Fibroblast of pulmonary artery (primary cell): ENCODE results near the gene FMN1.

Experiments
- DNase-seq: peaks from one replicate; pipeline ENCODE4 v3.0.0-alpha.2; 2010; ENCODE audit warnings: low read depth
- H3K4me3 ChIP-seq: replicated peaks from 2 replicates; pipeline ENCODE4 v1.5.1; 2011; ENCODE audit warnings: low read depth, mild to moderate bottlenecking, control low read depth, low read length, moderate library complexity
- TF ChIP-seq, protein P1 (sequence below): IDR thresholded peaks from 2 replicates; pipeline ENCODE4 v1.5.1; 2011; ENCODE audit warnings: mild to moderate bottlenecking, control low read depth, low read length, inconsistent platforms; ENCODE audit errors: missing control alignments

FMN1 gene

DNA sequence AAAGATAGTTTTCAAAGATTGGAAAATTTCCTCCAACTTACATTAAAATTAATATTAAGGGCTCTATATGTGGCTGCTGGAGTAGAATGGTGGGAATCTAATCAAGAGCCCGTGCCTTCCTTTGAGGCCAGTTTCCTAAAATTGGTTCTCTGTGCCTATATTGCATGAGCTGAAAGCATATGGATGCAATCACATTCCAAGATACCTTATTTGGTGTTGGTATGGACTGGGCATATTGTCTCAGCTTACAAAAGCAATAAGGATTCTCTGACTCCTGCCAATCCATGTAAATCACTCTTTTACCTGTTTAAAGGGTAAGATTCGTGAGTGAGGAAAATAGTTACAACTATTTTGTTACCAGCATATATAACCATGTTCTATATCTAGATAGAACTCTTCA lies 365.1 kb downstream of the FMN1 start:
- no peak for DNase-seq
- no peak overlapping the region for H3K4me3 ChIP-seq
- TF ChIP-seq, protein P1, sequence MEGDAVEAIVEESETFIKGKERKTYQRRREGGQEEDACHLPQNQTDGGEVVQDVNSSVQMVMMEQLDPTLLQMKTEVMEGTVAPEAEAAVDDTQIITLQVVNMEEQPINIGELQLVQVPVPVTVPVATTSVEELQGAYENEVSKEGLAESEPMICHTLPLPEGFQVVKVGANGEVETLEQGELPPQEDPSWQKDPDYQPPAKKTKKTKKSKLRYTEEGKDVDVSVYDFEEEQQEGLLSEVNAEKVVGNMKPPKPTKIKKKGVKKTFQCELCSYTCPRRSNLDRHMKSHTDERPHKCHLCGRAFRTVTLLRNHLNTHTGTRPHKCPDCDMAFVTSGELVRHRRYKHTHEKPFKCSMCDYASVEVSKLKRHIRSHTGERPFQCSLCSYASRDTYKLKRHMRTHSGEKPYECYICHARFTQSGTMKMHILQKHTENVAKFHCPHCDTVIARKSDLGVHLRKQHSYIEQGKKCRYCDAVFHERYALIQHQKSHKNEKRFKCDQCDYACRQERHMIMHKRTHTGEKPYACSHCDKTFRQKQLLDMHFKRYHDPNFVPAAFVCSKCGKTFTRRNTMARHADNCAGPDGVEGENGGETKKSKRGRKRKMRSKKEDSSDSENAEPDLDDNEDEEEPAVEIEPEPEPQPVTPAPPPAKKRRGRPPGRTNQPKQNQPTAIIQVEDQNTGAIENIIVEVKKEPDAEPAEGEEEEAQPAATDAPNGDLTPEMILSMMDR, result no peak

DNA sequence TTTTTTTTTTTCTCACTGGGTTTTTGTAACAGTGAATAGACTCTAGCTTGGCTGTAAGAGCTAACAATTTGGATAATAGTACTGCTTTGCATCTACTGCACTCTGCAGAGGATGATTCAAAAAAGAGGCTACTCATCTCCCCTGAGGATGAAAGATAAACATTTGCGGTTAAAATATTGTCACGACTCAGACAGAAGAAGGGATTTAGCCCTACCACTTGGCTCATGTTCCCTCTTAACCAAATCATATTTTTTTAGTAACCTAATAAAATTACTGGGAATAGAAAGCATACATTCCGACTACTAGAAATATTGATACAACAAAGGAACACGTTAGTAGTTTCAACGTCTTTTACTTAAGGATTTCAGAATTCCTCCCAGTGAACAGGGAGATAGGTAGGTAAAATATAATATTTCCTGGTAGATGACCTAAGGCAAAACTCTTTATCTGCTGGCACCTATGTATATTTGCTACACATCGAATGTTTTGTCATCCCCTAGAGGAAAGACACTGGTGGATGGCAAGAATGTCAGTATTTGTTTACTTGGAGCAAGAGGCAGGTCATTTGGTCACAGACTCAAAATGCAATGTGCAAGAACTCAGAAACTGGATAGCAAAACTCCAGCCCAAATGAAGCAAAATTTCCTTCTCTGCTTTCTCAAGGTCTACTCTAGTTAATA lies 365.9 kb downstream of the FMN1 start:
- peak; percentile 57 for DNase-seq
- TF ChIP-seq, protein P1, result no peak
- H3K4me3 ChIP-seq, result no peak overlapping the region

GRCh38 chr15:32826685-32827084 lies 367.8 kb downstream of the FMN1 start:
- TF ChIP-seq, protein P1, result no peak
- DNase-seq, result no peak
- H3K4me3 ChIP-seq, result no peak overlapping the region

- peak; percentile 63 for DNase-seq
- TF ChIP-seq, protein P1, result no peak
Observed at GRCh38 chr15:32825219-32825618, 369.3 kb downstream of the FMN1 start.

GRCh38 chr15:32824777-32825176 lies 369.7 kb downstream of the FMN1 start:
- DNase-seq, result peak; percentile 85
- peak overlapping the region; percentile 23 for H3K4me3 ChIP-seq
- TF ChIP-seq, protein P1, result no peak

More at GRCh38 chr15:32825219-32825618, 369.3 kb downstream of the FMN1 start:
- peak overlapping the region; percentile 23 for H3K4me3 ChIP-seq

DNA sequence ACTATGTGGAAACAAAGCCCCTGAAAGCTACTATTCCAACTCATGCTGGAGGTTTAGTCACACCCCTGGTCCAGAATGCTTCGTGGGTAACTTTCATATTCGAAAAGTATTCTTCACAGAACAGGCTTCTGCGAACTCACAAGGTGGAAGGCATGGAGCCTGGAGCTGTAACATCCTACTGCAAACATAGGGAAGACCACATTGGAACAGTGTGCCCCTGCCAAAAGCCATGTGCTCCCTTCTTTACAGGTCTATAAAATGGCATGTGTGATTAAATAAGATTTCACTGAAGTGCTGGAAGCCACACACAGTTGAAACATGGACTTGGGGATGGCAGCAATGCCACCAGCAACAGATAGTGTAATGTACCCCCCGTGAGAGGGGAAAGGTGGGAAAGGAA lies 370.8 kb downstream of the FMN1 start:
- TF ChIP-seq, protein P1, result no peak
- DNase-seq, result no peak
- no peak overlapping the region for H3K4me3 ChIP-seq

- TF ChIP-seq, protein P1, result no peak
- H3K4me3 ChIP-seq, result no peak overlapping the region
- DNase-seq, result no peak
Observed at GRCh38 chr15:32822739-32823138, 371.8 kb downstream of the FMN1 start.
